ENCODE data around the gene CIITA.

Gene CIITA

DNA sequence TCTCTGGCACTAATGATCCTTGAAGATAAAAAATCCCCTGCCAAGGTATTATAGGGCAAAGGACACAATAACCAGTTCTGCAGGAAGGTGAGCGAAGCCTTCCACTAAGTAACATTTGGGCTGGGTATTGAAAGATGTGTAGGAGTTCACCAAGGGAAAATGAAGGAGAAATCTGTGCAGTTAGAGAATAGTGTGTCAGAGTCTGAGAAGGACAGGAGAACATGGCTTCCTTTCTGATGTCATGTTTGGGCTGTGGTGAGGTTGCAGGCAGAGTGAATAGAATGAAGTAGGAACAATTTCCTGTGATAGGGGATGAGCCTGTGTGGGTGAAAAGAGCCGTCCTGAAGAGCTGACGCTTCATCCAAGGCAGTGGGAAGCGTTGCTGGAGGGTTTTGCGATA lies 24.1 kb upstream of the CIITA start:
- no peak for DNase-seq

- no peak for DNase-seq
These were observed 21.0 kb upstream of the CIITA start for GRCh38 chr16:10856042-10856441.

DNA sequence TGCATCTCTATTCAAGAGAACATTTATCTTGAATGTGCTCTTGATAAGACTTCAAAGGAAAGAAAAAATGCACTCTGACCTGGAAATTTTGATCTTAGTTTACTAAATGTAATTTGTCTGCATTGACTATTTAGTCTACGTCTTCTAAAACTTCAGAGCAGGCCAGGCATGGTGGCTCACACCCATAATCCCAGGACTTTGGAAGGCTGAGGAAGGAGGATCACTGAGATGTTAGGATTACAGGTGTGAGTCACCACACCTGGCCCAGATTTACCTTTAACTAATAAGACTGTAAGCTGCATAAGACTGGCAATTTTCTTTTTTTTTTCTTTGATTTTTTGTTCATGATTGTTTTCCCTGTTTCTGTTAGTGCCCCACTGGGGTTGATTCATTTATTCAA lies 18.8 kb upstream of the CIITA start:
- no peak for DNase-seq

DNA sequence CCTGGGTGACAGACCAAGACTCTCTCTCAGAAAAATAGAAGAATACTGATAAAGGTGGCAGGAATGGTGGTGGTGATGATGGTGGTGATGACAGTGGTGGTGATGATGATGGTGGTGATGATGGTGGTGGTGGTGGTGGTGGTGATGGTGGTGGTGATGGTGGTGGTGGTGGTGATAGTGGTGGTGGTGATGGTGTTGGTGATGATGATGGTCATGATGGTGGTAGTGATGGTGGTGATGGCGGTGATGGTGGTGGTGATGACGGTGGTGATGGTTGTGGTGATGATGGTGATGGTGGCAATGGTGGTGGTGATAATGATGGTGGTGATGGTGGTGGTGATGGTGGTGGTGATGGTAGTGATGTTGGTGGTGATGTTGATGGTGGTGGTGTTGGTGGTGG lies 18.0 kb upstream of the CIITA start:
- DNase-seq, result no peak

DNA sequence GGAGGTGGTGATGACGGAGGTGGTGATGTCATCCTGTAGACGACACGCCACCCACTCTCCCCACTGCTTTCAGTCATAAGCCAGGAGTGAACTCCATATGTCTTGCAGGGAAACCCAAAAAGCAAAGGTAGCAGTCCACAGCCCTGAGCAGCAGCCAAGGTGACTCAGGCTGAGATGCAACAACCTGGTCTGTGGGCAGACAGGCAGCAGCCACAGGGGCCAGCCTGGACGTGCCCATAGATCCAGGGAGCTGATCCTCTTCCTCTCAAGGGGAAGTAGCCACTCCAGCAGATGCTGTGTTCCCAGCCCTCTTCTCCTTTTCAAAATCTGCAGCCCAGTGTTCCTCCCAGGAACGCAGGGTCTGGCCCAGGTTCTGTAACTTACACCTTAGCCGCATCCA lies 17.3 kb upstream of the CIITA start:
- DNase-seq, result no peak

- peak; percentile 25 for DNase-seq
These were observed 14.6 kb upstream of the CIITA start for GRCh38 chr16:10862438-10862837.

DNA sequence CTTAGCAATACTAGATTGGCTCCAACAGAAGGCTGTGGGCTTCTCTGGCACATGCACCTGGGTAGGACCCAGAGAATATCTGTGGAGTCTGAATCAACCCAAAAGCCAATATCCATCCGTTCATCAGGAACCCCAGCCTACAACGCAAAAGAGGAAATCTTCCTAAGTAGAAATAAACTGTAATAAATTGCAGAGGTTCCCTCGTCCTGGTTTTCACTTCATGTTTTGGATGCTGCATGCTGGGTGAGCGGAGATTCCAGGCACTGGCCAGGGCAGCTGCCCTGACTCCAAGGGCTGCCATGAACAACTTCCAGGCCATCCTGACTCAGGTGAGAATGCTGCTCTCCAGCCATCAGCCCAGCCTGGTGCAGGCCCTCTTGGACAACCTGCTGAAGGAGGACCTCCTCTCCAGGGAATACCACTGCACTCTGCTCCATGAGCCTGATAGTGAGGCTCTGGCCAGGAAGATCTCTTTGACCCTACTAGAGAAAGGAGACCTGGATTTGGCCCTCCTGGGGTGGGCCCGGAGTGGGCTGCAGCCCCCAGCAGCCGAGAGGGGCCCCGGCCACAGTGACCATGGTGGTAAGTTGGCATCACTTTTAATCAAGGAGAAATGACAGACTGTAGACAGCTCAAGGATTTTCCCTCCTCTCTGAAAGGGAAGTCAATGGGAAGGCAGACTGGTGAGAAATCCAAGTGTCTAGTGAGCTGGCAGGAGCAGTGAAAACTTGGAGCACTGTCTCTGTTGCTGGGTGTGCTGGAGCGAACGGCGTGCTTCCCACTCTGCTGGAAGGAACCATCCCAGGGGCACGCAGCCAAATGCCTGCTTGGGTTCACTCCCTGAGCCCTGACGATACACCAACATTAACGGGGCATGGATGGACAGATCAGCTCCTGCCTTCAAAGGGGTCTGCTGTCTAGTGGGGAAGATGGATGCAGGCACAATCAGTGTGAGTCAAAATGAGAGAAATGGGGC lies 10.7 kb upstream of the CIITA start:
- DNase-seq, result no peak

DNA sequence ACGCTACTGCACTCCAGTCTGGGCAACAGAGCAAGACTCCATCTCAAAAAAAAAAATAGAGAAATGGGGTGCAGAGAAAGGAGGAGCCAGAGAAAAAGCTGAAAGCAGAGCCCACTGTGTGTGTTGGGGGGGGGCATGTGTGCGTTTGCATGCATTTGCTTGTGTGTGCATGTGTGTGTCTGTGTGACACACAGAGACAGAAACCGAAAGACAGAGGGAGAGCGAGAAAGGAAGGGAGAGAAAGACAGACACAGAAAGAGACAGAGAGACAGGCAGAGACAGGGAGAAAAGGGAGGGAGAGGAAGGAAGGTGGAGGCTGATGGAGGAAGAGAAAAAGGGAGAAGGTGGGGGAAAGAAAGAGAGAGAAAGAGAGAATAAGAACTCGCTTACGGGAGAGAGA lies 9.8 kb upstream of the CIITA start:
- no peak for DNase-seq

GRCh38 chr16:10868104-10868595 lies 8.9 kb upstream of the CIITA start:
- DNase-seq, result no peak

- no peak for DNase-seq
These were observed 8.2 kb upstream of the CIITA start for GRCh38 chr16:10868596-10869469.

DNA sequence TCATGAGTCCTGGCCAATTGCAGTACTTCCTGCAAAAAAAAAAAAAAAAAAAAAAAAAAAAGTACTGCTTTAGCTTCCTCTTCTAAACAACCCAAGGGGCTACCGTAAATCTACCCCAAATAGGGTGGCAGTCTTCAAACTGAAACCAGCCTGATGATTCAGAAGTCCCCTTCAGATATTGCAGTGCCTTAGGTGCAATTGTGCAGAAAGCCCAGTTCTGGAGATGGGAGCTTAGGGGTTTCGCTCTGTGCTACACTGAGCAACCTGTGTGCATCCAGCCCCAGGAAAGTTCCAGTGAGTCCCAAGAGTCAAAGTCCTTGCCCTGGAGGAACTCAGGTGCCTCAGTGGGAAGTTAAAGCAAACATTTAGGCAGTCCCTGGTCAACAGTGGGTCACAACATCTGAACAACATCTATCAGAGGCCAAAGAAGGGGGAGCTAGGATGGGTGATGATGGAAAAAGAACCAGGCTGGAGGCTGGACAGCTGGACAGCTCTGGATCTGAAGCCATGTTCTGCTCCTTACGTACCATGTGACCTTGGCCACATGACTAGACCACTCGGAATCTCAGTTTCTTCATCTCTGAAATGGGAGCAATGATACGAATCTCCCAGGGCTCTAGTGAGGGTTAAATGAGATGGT lies 6.7 kb upstream of the CIITA start:
- no peak for DNase-seq

DNA sequence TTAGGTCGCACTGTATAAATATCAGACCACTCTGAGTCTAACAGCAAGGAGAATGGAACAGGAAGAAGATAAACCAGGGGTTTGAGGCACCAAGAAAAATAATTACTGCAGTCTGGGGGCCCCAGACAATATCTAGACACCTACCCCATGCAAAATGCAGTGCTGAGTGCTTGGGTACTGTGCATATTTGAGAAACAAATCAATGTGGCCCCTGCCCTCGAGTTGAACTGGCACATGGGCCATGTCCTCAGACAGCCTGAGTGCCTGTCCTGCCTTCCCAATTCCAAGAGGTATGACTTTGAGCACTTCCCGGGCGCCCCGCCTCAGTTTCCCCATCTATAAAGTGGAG lies 6.2 kb upstream of the CIITA start:
- DNase-seq, result no peak

GRCh38 chr16:10871157-10871991 lies 5.6 kb upstream of the CIITA start:
- DNase-seq, result peak; percentile 48

GRCh38 chr16:10876315-10876714 lies 687 bp upstream of the CIITA start:
- no peak for DNase-seq

DNA sequence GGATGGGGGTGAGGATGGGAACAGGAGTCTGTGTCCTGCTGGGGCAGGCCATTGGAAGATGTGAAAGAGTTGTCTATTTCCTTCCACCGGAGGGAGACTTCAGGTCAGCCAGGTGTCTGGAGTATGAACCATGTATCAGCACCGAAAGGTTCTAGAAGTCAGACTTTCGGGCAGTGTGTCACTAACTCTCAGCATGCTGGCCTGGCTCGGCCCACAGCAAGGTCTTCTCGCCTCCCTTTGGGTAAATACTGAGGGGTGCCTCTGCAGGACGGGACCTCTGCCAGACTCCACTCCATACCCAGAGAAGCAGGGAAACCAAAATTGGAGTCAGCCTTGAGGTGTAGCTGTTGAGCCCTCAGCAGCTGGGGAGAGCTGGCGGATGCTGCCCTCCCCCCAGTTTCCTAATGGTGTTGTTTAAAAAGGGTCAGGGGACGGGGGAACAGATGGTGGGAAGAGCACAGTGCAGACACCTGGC lies 507 bp downstream of the CIITA start:
- DNase-seq, result no peak

DNA sequence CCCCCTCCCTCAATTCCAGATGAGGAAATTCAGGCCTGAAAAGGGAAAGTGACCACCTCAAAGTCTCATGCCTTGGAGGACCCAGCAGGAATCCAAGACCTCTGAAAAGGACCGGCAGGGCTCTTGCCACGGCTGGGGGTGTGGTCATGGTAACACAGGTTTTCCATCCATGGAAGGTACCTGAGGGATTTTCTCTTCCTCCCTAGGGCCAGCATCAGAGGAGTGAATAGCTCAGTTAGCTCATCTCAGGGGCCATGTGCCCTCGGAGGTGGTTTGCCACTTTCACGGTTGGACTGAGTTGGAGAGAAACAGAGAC lies 1.3 kb downstream of the CIITA start:
- DNase-seq, result no peak

DNA sequence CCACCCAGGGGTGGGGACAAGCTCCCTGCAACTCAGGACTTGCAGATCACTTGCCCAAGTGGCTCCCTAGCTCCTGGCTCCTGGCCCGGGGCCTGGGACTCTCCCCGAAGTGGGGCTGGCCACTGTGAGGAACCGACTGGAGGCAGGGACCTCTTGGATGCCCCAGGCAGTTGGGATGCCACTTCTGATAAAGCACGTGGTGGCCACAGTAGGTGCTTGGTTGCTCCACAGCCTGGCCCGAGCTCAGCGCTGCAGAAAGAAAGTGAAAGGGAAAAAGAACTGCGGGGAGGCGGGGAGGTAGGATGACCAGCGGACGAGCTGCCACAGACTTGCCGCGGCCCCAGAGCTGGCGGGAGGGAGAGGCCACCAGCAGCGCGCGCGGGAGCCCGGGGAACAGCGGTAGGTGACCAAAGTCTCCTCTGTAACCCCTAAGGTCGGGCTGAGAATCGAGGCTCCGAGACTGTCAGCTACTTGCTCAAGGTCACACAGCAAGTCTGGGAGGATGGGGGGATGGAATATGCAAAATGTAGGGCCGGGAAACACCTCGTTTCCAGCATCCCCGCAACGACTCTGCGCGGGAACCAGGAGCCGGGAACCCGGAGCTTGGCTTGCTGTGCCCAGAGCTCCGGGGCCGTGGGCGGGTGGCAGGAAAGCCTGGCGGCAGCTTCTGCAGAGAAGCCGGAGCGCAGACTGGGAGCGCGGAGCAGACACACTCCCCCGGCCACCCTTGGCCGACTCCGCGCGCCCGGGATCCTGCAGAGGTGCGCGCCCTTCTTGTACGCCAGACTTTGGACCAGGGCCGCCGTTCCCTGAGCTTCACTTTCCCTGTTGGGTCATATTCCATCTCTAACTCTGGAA lies 1.9 kb downstream of the CIITA start:
- peak; percentile 36 for DNase-seq

DNA sequence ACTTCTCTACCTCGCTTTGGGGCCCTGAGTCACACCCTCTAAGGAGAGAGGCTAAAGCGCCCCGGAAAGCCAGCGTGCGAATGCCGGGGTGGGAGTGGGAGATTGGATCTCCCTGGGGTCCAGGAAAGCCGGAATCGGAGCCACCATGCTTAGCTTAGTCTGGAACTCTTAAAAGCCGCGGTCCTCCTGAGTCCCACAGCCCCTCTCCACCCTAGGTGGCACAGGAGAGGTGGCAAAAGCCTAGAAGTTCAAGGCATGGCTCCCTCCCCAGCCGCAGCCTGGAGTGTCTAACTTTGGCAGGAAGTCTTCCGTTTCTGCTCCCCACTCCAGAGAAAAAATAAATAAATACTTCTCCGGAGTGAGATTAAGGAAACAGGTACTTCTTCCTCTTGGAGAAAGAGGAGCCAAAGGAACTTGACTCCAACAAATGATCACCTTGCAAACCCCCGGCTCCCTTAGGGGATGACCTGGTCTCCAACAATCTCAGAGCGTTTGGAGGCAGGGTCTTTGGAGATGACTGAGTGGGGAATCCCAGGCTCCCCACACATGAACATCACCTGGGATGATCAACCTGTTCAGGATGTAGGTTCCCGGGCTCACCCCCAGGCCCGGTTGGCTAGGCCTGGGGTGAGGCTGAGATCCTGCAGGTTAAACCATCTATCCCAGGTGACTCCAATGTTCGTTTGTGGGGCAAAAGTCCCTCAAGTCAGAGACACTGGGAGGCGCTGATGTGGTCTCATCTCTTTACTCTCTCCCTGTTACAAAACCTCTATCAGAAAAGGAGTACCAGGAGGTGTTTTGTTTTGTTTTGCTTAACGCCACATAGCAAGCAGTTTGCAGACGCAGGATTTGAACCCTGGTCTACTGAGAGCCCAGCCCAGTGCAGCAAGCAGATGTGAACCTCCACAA lies 2.9 kb downstream of the CIITA start:
- DNase-seq, result no peak

DNA sequence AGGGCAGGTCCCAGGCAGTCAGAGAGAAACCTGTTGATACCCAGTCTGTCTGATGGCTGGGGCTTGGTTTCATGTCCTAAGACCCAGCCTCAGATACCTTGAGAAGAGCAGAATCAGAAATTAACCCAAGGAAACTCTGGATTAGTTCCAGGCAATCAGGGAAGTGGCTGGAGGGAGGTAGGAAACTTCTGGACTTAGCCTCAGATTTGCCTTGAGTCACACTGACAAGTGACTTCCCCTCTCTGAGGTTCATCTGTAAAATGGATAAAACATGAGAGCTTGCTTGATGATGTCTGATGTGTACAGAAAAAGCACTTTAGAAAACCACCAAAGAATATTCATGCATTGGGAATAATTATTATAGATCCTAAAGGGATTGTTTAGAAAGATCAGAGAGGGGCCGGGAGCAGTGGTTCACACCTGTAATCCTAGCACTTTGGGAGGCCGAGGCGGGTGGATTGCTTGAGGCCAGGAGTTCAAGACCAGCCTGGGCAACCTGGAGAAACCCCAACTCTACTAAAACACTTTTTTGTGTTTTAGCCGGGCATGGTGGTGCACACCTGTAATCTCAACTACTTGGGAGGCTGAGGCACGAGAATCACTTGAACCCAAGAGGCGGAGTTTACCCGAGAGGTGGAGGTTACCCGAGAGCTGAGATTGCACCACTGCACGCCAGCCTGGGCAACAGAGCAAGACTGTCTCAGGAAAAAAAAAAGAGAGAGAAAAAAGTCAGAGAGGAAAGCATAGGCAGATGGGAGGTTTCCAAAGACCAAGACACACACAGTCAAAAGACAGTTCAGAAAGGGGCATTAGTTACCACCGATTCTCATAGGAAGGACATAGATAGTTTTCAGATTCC lies 3.8 kb downstream of the CIITA start:
- DNase-seq, result no peak

All from CD4-positive, alpha-beta T cell treated with Interleukin-21 for 1 hour (primary cell).